Measurements from ENCODE around the gene CD8B.
A peak's percentile ranks its signal among the peaks of the same experiment; 100 is the strongest.

The CD8B gene

DNA sequence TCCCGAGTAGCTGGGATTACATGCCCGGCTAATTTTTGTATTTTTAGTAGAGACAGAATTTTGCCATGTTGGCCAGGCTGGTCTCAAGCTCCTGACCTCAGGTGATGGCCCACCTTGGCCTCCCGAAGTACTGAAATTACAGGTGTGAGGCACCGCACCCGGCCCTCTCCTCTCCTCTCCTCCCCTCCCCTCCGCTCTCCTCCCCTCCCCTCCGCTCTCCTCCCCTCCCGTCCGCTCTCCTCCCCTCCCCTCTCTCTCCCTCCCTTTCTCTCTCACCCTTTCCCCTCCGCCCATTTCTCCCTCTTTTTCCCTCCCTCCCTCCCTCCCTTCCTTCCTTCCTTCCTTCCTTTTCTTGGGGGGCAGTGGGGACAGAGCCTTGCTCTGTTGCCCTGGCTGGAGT is 28.4 kb downstream of the CD8B start:
- no peak for DNase-seq

DNA sequence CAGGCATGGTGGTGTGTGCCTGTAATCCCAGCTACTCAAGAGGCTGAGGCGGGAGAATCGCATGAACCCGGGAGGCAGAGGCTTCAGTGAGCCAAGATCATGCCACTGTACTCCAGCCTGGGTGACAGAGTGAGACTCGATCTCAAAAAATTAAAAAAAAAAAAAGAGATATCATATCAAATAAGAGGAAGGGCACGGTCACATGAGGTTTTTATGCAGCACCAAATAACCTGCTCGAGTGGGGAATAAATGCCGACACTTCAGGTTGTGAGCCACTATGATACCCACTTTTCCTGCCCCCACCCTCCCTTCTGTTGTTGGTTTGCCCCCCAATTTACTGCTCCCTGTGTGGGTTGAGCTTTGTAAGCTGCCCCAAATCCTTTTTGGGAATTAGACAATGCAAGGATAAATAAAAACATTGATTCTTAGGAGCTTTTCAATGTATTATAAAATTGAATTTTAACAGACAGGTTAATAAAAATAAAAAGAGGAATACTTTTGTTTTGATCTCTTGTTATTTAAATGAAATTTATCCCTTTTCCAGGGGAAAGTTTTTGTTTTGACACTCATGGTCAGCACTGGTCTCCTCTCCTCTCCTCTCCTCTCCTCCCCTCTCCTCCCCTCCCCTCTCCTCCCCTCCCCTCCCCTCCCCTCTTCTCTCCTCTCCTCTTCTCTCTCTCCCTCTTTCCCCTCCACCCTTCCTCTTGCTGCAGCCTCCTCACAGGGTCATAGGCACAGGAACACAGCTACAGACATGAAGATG is 29.2 kb downstream of the CD8B start:
- DNase-seq, result no peak

DNA sequence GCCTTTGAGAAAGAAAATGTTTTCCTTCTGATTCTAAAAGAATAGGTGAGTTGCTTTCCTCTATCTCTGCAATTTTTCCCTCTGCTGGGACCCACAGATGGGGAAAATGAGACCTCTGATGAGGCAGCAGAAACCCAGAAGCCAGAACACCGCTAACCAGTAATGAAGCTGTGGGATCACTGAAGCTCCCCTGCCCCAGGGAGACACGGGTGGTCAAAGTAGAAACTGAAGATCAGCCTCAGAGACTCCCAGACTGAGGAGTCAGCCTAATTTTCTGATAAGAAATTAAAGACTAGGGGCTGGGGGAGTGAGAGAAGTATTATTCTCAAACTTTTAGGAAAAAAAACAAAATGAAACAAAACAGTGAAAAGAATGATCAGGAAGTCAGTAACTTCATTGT is 30.1 kb downstream of the CD8B start:
- DNase-seq, result no peak

DNA sequence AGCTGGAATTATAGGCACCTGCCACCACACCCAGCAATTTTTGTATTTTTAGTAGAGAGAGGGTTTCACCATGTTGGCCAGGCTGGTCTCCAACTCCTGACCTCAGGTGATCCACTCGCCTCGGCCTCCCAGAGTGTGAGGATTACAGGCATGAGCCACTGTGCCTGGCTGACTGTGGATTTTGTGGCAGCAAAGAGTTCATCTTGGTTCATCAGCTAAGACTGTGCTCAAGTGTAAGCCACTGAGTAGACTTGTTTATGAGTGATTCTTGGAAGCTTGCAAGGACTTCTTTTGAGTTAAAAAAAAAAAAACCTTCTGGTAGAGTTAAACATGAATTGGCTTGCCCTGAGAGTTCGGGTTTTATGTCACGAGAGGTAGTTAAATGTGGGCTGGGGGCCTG is 34.7 kb downstream of the CD8B start:
- no peak for DNase-seq

DNA sequence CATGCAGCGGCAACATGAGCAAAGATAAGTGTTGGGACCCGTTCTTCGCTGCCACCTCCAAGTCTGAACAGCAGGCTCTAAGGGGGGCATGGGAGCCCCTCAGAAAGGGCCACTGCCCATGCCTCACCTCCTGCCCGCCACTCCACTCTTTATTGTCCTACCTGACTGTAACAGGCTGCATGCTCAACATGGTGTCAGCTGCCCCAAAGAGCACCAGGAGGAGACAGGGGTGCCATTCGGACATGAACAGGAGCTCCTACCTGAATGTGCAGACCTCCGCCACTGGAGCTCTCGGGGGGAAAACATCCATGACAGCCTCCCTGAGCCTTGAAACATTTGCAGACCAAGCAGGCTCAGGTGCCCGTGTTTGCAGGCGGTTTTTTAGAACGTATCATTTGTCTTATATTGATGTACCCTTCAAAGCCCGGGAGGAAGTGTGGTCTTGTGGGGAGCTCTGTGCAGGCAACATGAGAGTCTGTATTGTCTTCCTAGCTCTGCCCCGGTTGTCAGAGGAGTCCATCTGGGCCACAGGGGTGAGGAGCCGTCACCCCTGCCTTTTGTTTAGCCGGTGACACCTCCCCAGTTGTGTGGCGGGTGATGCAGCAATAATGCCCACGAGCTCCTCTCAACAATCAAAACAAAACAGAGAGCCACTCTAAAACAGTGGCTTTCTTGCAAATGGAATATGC is 35.8 kb downstream of the CD8B start:
- peak; percentile 22 for DNase-seq

DNA sequence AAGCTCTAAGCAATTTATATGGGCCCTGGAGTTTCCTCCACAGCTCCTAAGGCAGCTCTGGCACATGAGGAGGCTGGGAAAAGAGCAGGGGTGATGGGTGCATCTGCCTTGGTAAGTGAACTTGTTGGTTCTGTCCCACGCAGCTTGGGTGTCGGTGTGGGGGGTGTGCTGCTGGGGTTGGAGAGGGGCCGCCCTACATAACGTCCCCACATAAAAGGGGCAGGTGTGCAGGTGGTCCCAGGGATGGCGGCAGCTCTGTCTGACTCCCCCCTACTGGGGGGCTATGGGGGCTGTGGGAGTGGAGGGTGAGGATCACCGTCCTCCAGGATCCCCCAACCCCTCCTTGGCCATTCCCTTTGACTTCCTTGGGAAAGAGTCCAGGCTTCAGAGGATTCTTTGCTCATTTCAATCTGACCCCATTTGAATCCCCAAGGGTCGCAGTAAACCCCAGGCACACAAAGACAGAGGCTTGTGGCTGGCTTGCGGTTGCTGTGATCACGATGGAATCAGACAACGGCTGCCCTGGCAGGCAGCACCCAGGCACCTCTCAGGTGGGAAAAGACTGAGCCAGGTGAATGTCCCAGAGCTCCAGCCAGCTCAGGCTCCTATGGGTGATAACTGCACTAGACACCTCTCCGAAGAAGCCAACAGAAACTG is 36.5 kb downstream of the CD8B start:
- DNase-seq, result no peak

DNA sequence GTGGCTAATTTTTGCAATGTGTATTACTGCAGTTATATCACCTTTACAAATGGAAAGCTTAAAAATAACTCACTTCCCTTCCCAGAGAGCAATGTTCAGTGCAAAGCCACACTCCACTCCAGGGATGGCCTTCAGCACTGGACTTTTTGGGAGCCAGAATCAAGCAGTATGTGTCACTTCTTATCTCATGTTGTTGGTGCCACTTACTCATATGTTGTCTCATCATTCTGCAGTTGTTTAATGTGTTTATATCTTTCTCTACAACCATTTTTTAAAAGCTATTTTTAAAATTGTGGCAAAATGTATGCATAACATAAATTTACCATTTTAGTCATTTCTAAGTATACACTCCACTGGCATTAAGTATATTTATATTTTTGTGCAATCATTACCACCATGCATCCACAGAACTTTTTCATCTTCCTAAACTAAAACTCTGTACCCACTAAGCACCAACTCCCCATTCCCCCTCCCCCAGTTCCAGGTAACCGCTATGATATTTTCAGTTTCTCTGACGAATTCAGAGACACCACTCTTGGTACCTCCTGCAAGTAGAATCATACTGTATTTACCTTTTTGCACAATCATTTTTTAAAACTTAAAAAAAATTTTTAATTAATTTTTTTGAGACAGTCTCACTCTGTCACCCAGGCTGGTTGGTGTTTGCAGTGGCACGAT is 38.9 kb downstream of the CD8B start:
- DNase-seq, result no peak

DNA sequence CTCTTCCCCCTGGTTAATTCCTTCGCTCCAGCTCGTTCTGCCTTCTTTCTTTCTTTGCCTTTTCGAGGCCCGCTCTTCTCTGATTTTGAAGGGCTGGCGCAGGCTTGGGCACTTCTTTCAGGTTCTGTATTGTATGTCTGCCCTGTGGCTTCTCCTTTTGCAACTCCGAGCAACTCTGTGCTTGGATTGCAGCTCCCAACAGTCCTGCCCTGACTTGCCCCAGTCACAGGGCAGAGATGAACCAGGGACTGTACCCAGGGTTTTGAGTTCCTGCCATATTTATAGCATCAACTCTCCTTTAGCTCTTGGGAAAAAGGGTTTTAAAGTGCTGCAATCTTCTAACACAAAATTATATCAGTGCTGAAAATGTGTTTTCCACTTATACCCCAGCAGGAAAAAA is 39.8 kb downstream of the CD8B start:
- no peak for DNase-seq

DNA sequence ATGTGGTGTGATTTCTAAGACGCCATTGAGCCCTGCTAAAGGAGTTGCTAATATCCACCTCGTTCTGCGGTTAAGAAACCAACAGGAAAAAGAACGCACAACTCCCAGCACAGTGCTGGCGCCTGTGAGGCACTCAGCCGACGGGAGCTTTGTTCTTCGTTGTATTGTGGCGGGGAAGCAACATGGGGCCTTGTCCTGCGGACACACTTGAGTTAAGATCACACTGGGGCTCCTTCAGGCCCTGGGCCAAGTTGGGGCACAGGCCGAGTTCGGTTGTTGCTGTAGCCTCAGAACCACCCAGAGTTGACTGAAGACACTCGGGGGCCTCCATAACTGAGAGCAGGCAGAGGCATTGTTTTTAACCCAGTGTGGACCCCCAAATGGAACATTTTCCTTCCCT is 40.4 kb downstream of the CD8B start:
- DNase-seq, result no peak

DNA sequence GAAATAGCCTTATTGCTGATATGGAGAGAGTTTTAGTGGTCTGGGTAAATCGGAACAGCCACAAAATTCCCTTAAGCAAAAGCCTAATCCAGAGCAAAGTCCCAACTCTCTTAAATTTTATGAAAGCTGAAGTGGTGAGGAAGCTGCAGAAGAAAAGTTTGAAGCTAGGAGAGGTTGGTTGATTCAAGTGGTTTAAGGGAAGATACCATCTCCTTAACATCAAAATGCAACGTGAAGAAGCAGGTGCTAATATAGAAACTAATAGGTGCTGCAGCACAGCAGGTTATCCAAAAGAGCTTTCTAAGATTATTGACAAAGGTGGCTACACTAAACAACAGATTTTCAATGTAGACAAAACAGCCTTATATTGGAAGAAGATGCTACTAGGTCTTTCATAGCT is 42.7 kb downstream of the CD8B start:
- DNase-seq, result no peak

DNA sequence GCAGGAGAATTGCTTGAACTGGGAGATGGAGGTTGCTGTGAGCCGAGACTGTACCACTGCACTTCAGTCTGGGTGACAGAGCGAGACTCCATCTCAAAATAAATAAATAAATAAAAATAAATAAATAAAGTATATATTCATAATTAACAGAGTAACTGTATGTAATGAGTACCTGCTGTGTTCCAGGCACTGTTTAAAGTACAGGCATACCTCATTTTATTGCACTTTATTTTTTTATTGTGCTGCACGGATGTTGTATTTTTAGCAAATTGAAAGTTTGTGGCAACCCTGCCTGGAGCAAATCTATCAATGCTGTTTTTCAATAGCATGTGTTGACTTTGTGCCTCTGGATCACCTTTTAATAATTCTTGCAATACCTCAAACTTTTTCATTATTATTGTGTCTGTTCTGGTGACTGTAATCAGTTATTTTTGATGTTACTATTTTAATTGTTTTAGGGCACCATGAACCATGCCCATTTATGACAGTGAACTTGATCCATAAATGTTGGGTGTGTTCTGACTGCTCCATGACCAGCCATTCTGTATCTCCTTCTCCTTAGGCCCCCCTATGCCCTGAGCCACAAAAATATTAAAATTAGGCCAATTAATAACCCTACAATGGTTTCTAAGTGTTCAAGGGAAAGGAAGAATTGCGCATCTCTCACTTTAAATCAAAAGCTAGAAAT is 43.4 kb downstream of the CD8B start:
- DNase-seq, result no peak

DNA sequence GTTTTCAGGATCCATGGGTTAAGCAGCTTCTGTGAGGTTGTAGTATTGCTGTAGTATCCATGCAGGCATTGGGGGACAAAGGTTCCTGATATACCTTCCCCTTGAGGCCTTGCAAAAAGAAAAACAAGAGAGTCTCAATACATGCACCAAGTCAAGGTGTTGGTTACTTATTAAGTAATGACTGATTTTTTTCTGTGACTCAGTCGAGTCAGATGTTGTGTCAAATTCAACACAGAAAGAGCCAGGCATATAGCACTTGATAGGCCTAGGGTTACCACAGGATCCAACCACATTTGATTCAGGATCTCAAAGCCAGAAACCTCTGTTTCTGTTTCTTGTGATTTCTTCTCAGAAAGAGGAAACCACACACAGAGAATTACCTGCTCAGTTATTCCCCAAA is 46.1 kb downstream of the CD8B start:
- DNase-seq, result no peak

DNA sequence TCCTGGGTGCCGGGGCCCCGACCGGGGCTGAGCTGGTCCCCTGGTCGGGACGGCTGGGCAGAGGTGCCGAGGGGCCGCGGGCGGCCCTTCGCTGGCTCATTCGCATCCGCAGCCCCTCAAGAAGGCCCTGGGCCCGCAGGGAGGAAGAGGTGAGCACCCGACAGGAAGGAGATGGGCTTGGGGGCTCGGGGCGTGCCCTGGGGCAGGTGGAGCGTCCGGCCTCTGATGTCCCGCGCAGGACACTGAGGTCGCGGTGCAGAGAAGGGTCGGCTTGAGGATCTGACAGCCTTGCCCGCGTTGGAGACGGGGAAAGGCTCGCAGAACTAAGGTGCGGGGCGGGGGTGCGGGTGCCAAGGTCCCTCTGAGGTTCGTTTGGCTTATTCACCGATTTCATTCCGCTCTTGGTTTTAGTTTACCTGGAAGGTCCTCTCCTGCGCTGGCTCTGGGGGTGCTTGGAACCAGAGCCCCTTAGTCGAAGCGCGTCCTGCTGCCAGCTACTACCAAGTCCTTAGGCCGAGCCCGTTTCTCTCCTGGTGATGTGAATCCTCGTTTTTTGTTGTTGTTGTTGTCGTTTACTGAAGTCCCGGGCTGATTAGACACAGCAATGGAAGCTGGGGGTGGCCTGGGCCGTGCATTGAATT is 52.1 kb downstream of the CD8B start:
- no peak for DNase-seq

DNA sequence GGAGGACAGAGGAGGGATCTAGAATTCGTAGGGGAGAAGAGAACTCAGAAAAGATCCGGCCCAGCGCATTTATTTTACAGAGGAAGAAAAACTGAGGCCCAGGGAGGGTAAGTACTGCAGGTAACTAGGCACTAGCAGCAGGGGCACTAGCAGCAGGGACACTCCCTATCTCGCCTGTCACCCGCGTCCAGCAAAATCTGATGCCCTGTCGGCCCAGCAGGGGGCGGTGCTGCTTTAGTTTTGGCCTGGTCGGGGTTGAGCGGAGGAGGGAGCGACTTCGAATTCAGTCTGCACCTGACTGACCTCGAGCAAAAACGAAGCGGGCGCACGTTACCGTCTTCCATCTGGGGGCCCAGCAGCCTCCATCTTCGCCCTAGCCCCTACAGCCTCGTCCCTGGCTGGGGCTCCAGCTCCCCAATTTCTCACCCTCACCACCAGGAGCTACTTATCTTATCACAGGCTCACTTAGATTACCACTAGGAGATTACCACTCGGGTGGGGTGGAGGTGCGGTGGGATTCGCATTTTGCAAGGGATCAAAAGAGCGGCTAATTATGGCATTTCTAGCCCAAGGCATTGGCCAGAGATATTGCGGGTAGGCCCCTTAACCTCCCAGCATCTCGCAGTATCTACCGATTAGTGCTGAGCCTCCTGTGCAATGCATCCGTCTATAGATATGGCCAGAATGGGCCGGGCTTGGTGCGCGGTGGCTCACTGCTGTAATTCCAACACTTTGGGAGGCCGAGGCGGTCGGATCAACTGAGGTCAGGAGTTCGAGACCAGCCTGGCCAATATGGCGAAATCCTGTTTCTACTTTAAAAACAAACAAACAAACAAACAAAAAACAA is 53.1 kb downstream of the CD8B start:
- peak; percentile 89 for DNase-seq

DNA sequence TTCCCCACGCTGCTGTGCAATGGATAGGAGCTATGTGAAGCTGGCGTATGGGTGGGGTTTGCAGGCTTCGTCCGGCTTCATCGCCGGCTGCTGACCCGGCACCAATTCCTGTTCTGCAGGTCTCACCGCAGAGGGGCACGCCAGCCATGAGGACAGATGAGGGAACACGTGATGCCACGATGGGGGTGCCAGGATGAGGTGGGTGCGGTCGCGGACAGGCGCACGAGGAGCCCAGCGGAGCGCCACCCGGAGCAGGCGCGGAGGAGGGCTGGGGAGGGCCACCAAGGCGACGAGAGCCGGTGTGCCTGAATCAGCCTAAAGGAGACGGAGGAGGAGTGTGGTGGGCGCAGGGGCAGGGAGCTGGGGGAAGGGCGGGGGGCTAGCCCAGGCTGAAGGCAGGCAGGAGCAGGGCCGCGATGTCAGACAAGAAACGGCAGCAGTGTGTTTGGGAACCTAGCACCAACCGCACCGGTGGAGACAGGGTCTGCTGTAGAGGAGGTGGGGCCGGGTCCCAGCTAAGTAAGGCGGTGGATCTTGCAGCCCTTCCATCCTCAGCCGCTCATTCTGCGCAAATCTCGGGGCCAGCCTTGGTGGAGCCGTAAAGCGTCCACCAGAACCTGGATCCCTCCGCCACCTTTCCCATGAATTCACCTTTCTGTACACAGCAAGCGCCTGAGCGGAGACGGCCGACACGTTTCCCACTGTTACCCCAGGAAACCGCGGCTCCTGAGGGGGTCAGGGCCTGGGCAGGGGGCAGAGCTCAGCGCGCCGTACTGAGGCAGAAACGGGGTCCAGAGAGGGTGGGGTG is 54.0 kb downstream of the CD8B start:
- DNase-seq, result peak; percentile 31

DNA sequence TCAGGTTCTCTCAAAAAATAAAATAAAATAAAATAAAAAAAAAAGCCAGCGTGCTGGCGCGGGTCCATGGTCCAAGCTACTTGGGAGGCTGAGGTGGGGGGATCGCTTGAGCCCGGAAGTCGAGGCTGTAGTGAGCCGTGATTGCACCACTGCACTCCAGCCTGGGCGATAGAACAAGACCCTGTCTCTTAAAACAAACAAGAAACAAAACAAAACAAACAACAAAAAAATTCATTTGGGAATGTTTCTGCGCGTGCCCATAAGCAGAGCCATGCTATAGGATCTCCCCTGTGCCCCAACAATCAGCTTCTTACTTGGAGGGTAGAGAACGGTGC is 54.6 kb downstream of the CD8B start:
- no peak for DNase-seq

DNA sequence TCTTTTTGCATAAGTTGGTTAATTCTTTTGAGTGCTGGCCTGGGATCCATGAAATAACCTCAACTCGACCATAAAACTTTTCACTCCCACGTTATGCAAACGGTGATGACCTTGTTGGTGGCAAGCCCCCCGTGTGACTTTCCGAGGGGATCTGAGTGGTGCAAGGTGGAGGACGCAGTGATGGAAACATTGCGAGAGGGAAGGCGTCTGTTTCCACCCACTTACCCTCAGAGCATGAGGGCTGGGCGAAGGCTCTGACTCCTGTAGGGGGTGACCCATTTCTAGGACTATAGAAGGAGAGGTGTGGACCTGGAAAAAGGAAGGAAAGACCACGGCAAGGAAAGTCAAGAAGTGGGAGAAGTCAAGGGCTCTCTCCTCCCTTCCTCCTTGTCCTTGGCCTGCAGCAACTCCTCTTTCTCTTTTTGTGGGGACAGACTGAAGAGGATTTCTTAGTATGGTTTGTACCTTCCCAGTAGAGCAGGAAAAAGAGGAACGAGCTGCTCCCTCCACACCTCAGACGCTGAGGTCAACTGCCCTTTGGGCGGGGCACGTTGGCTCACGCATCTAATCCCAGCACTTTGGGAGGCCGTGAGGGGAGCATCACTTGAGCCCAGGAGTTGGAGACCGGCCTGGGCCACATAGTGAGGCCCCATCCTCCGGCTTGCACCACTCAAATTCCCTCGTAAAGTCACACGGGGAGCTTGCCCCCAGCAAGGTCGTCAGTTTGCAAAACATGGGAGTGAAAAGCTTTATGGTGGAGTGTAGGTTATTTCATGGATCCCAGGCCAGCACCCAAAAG is 55.4 kb downstream of the CD8B start:
- DNase-seq, result no peak

DNA sequence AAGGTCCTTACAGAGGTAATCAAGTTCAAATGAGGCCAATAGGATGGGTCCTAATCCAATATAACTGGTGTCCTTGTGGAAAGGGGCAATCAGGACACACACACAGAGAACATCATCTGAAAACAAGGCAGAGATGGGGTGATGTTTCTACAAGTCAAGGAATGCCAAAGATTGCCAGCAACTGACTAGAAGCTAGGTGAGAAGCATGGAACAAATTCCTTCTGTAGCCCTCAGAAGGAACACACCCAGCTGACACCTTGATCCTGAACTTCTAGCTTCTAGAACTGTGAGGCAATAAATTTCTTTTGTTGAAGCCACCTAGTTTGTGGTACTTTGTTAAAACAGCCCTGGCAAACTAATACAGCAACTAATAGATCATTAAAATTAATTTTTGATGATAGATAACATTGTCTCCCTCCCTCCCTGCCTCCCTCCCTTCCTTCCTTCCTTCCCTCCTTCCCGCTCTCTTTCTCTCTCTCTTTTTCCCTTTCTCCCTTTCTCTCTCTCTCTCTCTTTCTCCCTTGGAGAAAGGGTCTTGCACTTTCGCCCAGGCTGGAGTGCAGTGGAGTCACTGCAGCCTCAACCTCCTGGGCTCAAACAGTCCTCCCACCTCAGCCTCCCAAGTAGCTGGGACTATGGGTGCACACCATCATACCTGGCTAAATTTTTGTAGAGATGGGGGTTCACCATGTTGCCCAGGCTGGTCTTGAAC is 60.7 kb downstream of the CD8B start:
- DNase-seq, result no peak

DNA sequence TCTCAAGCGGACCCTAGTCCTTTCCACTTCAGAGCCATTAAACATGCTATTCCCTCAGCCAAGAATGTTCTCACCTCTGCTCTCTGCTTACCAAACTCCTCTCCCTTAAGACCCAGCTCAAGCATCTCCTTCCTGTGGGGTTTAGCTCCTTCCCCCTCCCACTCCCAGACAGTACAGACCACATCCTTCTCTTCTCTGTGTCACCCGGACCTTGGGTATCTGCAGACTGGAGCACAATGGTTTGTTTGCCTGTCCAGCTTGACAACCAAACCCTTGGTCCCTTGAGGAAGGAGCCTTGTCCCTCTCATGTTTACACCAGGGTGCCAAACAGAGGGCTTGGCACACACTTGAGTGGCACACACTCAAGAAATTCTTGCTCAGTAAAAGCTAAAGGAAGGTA is 66.8 kb downstream of the CD8B start:
- DNase-seq, result no peak
